HG02840 (cell line): ENCODE results near the gene ZW10.

Experiments
- ATAC-seq: cut with Tn5 transposase; IDR thresholded peaks from one replicate; pipeline ENCODE4 v1.9.1; 2021; ENCODE audit warnings: mild to moderate bottlenecking, moderate library complexity, moderate number of reproducible peaks; ENCODE audit not compliant: unreplicated experiment, low FRiP score

The ZW10 gene

GRCh38 chr11:113701491-113701890, 72.0 kb downstream of the ZW10 start:
- no peak for ATAC-seq

GRCh38 chr11:113698515-113698914, 75.0 kb downstream of the ZW10 start:
- ATAC-seq, result no peak

- ATAC-seq, result no peak
These were observed 75.6 kb downstream of the ZW10 start for GRCh38 chr11:113697756-113698407.

DNA sequence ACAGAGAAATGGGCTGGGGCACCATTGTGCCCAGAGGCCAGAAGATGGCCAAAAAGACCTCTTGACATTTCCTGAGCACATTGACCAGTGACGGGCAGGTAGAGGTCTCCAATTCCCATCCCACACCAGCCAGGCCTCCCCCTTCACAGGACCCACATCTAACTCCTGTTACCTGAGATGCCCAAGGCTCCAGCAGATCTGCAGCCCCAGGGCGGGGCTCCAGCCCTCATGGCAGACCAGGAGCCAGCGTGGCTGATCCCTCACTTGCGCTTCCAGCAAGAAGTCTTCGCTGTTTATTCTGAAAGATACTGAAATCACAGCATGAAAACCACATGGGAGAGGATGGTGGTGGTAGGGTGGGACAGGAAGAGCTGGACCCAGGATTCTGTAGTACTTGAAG, 76.4 kb downstream of the ZW10 start:
- ATAC-seq, result no peak

DNA sequence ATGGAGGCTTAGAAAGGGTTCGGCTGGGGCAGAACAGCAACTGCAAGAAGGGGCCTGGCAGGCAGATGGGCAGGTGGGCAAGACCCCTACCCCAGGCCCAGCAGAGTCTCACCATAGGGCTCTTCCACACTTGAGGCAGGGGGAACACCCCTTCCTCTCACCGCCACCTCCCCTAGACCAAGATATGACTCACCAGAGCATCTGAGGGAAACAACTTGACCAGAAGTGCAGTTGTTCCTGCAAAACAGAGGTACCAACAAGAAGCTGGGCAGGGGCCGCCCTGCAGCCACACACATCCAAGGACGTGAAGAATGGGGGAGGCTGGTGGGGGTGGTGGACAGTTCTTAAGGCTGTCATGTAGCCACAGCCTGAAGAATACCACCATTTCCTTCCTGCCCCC, 78.3 kb downstream of the ZW10 start:
- ATAC-seq, result no peak

GRCh38 chr11:113694390-113694789, 79.1 kb downstream of the ZW10 start:
- ATAC-seq, result no peak

GRCh38 chr11:113693030-113693429, 80.5 kb downstream of the ZW10 start:
- no peak for ATAC-seq

DNA sequence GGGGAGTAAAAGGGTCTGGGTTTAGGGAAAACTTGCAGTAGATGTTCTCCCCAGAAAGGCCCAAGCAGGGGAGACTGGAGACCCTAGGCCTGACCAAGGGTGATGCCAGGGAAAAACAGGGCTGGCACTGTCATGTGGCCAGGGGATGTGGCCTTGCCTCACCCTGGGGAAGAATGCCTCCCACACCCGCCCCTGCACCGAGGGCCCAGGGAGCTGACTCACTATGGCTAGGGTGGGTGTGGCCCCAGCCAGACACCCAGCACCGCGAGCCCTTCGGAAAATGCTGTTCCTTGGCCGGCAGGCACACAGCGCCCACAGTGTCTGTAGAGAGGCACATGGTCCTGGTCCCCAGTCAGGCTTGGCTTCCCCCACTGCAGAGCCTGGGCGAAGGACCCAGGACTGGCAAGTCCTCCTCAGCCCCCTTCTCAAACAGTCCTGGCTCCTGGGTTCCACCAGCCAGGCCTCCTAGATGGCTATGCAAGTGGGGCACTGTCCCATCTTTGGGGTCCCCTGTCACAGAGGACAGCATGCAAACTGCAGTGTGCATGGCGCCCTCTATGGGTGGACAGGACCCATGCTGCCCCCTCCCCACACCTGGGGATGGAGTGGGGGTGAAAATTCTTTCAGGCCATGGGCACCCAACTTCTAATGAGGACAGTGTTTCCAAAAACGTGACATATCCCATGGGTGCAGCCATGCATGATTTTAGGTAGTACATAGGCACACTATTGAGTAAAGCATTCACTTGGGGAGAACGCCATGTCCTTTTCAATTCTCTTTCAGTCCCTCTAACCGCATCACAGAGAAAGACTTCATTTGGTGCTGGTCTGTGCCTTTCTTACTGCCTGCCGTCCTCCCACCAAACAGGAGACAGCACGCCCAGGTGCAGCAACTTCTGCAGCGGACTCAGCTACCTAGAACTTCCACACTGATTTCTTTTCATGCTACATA, 82.6 kb downstream of the ZW10 start:
- no peak for ATAC-seq

DNA sequence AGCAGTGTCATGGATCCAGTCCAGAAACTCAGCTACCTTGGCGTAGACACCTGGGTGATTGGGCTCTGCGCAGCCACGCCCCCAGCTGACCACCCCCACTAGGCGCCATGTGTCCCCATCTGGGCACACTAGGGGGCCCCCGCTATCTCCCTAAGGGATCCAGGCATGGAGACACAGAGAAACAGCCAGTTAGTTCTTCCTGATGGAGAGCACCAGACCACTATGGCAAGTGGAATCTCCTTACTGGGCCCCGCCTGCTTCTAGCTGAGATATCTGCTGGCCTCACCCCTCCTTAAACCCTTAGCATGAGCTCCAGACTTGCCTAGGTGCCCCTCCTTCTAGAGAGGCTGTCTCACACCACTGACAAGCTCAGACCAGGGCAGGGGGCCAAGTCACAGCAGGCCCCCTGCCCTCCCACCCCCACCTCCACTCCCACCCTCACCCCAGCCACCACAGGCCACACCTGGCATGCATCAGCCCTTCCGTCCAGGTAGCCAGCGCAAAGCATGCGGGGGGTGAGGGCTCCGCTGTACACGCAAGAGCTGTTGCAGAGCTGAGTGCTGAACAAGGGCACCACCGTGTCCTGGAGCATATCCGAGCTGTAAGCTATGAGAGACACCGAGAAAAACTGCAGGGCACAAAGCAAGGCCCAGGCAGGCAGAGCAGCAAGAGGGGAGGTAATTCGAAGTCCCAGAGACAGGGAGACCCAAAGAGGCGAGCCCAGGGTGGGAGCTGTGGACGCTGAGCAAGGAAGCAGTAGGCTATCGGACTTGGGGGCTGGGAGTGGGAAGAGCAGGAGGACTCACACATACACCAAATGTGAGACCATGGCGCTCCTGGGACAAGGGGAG, 83.5 kb downstream of the ZW10 start:
- no peak for ATAC-seq

DNA sequence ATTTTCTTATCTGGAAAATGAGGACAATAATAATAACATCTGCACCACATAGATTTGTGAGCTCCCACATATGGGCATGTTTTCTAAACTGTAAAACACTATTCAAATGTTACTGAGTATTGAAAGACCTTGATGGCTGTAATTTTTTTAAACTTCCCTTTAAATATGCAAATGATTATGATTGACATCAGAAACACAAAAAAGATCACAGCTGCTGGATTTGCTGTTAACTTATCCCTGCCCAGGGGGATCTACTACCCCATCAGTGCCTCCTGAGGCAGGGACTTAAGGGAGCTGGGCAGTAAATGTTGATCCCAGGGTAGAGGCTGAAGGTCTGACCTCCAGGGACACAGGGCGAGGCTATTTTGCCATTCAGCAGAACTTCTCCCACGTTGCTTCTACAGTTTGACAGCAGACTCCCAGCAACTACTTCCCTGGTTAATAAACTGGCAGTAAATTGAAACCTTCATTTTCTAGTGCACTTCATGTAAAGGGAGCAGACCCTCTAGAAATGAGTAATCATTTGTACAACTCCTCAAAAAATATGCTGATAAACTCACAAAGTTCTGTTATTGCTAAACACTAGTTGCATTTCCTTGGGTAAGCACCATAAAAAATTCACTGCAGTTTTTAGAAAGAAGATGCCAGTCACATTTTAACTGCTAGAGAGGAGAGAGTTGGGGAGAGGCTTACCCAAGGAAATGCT, 87.7 kb downstream of the ZW10 start:
- no peak for ATAC-seq

DNA sequence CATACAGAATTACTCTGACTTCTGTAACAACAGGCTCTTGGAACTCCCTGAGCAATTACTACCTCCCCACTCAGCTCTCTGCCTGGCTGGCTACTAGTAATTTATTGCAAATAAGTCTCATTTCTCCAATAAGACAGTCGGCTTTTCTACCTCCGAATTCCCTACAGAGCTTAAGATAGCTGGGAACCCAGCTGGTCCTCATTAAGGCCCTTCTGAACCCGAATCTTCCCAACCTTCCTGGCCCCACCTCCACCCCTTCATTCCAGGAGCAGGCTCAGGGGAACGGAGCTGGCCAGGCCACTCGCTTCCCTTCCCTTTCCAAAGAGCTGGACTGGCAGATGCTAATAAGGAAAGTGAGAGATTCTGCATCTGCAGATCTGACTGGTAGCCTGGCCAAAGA, 89.0 kb downstream of the ZW10 start:
- ATAC-seq, result no peak

- no peak for ATAC-seq
These were observed 89.9 kb downstream of the ZW10 start for GRCh38 chr11:113683481-113684046.
